ENCODE results near the gene SMTNL1.

Gene SMTNL1

DNA sequence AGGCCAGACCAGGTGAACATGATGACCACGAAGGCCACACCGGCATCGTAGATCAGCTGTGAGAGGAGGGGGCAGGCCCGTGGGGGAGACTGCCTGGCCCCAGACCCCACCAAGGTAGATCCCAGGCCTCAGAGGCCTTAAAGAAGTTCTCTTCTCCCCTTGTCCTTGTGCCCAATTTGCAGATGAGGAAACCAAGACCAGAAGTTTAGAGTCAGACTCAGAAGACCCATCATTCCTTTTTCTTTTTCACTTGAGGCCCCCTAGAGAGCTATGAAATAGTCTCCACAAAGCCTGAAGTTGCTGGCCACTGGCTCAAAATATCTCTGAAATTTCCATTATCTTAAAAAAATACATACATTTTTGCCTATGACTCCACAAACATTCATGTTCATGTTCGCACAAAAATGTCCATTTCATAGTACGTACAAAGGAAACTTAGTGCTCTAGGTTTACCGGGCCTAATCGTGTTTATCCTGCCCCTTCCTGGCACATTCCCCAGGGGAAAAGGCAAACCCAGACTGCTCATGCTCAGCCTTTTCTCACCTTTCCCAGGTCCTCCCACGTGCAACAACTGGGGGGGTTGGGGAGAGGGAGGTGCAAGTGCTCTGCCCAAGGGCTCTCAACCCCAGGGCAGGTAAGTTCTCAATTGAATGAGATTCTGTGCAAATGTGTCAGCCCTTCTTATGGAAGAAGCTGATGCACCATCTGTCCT lies 41.1 kb upstream of the SMTNL1 start:
- no peak for DNase-seq (ENCODE audit: extremely low read depth, low read depth)
- TF ChIP-seq, protein P1, sequence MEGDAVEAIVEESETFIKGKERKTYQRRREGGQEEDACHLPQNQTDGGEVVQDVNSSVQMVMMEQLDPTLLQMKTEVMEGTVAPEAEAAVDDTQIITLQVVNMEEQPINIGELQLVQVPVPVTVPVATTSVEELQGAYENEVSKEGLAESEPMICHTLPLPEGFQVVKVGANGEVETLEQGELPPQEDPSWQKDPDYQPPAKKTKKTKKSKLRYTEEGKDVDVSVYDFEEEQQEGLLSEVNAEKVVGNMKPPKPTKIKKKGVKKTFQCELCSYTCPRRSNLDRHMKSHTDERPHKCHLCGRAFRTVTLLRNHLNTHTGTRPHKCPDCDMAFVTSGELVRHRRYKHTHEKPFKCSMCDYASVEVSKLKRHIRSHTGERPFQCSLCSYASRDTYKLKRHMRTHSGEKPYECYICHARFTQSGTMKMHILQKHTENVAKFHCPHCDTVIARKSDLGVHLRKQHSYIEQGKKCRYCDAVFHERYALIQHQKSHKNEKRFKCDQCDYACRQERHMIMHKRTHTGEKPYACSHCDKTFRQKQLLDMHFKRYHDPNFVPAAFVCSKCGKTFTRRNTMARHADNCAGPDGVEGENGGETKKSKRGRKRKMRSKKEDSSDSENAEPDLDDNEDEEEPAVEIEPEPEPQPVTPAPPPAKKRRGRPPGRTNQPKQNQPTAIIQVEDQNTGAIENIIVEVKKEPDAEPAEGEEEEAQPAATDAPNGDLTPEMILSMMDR (IDR thresholded peaks at IDR 0.05; ENCODE audit: low read depth, low read length) = no peak

DNA sequence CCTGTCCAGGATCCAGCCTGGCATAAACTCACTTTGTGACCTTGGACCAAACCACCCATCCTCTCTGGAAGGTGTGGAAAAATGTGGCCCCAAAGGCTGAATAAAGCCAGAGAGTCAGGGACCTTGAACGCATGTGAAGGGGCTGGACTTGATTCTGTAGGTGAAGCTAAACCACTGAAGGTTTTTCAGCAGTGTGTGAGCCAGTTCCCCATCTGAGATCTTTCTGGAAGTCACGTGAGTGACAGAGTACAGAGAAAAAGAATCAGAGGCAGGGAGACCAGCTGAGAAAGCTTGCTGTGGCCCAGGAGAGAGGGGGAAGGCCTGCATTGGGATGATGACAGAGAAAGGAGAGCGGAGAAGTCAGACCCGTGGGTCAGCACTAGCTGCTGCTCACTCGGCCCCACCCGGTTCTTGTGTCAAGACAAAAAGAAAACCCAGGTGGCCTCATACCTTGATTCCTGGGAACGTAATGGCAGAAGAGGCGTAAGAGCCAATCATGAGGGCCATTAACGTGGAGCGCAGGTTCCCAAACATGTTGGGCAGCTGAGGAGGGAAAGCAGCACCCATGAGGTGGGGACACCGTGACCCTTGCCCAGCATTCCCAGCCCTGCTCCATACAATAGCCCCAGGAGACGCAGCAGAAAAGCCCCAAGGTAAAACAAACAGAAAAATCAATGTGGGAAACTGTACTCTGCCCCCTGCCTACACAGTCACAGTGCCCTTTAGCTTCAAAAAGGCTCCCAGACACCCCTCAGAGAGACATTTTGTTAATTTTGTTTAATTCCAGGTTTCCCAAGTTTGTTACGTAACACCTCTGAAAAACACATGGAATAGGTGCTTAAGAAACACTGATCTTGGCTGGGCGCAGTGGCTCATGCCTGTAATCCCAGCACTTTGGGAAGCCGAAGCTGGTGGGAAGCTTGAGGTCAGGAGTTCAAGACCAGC lies 39.8 kb upstream of the SMTNL1 start:
- DNase-seq (ENCODE audit: extremely low read depth, low read depth) = no peak
- TF ChIP-seq, protein P1 (IDR thresholded peaks at IDR 0.05; ENCODE audit: low read depth, low read length) = no peak

DNA sequence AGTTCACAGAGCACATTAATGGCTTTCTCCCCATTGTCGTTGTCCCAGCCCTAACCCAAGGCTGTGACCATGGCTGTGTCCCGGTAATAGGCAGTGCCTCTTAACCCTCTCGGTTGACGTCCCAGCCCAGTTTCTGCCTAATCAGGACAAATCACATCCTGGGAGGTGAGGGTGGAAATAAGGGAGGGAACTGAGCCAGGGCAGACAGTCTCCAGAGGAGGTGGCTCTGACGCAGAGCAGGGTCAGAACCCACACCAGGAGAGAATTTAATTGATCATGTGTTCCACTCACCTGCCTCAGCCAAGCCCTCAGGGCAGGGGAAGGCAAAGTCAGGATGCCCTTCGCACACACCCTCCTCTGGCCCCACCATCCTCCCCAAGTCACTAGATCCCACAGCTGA lies 38.9 kb upstream of the SMTNL1 start:
- TF ChIP-seq, protein P1 (IDR thresholded peaks at IDR 0.05; ENCODE audit: low read depth, low read length) = no peak
- DNase-seq (ENCODE audit: extremely low read depth, low read depth) = no peak

DNA sequence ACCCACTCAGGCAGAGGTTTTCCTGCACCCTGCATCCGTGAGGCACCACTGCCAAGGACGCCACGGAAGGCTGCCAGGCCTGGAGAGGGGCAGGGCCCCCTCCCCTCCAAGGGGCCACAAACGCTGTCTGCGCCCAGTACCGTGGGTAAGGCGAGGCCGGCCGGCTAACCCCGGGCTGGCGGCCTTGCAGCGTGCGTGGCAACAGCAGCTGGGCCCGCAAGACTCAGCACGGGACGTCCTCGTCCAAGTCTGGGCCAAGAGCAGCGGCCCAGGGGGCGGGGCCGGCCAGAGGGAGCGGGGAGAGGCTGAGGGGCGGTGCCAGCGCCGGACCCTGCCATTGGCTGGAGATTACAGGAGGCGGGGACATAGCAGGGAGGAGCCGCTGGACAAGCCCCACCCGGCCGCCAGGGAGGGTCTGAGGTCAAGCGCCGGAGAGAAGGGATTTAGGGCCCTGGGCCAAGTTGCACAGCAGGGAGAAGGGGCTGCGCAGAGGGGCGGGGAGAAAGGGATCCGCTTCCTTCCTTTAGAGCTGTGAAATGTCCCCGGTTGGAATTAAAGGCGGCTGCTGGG lies 37.9 kb upstream of the SMTNL1 start:
- TF ChIP-seq, protein P1 (IDR thresholded peaks at IDR 0.05; ENCODE audit: low read depth, low read length) = no peak
- DNase-seq (ENCODE audit: extremely low read depth, low read depth) = peak; percentile 72

DNA sequence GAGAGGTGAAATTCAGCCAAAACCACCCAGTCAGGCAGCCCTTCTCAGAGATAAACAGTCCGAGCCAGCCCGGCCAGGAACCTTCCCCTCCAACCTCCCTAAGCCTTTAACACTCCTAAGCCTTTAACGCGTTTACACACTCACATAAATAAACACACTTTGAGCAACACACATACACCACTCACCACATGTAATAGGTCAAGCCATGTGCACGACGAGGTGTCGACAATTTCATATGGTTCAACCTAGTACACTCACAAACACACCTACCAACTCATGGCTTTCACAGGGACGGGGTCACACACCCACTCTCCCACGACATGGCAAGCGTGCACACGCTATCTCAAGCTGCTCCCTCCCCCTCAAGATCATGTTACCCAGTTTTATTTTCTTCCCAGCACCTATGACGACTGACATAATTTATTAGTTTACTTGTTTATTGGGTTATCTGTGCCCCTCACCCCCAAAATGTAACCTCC lies 37.4 kb upstream of the SMTNL1 start:
- no peak for DNase-seq (ENCODE audit: extremely low read depth, low read depth)
- TF ChIP-seq, protein P1 (IDR thresholded peaks at IDR 0.05; ENCODE audit: low read depth, low read length) = no peak

DNA sequence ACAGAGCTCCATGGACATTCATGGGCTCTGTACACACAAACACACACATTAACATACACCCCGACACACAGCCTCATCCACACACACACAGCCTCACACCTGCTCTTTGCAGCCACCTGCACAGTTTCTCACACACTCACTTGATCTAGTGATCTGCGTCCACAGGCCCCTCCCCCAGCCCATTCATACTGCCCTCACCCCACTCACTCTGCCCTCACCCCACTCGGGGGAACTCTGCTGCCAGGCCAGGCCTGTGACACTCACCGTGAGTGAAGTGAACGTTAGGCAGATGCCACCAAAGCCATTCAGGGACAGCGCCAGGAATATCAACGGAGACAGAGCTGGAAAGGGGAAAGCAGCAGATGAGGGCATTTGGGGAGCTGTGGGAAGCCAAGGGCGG lies 36.9 kb upstream of the SMTNL1 start:
- no peak for DNase-seq (ENCODE audit: extremely low read depth, low read depth)
- TF ChIP-seq, protein P1 (IDR thresholded peaks at IDR 0.05; ENCODE audit: low read depth, low read length) = no peak

All from AG09319 (cell line).